ENCODE measurements around the gene NLGN1.

DNA sequence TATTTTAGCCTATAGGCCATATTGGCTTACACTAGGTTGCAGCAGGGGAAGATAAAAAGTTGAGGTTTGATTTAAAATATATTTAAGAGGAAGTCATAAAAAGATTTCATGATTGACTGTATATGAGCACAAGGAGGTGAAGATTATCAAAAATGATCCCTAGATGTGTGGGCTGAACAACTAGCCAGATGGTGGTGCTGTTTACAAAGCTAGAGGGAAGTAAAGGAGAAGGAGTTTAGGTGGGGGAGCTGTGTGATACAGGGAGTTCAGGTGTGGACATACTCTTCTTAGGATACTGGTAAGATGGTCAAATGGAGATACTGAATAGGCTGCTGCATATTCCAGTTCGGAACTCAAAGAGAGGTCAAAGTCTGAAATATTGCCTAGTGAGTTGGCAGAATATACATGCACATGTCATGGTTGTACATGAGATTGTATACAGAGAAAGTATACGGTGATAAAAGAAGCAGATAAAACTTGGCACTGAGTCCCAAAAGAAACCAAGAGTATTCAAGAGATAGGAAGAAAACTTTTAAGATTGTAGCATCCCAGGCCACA lies 727.8 kb downstream of the NLGN1 start:
- TF ChIP-seq, protein P1, sequence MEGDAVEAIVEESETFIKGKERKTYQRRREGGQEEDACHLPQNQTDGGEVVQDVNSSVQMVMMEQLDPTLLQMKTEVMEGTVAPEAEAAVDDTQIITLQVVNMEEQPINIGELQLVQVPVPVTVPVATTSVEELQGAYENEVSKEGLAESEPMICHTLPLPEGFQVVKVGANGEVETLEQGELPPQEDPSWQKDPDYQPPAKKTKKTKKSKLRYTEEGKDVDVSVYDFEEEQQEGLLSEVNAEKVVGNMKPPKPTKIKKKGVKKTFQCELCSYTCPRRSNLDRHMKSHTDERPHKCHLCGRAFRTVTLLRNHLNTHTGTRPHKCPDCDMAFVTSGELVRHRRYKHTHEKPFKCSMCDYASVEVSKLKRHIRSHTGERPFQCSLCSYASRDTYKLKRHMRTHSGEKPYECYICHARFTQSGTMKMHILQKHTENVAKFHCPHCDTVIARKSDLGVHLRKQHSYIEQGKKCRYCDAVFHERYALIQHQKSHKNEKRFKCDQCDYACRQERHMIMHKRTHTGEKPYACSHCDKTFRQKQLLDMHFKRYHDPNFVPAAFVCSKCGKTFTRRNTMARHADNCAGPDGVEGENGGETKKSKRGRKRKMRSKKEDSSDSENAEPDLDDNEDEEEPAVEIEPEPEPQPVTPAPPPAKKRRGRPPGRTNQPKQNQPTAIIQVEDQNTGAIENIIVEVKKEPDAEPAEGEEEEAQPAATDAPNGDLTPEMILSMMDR (IDR thresholded peaks at IDR 0.05), result peak; percentile 89
- no peak for TF ChIP-seq ZFX (IDR thresholded peaks at IDR 0.05; ENCODE audit: borderline replicate concordance)
